ENCODE measurements around the gene SLC12A3. TPM values are rescaled to one million over a fixed set of nuclear protein-coding genes. Genes with fewer than 3 reads are reported as not detected.

The SLC12A3 gene
- total and polyA plus RNA-seq, 2 of the 8 experiments (the other 6 are each of a cell fraction or from before 2014, with no cell fraction given), result not detected

DNA sequence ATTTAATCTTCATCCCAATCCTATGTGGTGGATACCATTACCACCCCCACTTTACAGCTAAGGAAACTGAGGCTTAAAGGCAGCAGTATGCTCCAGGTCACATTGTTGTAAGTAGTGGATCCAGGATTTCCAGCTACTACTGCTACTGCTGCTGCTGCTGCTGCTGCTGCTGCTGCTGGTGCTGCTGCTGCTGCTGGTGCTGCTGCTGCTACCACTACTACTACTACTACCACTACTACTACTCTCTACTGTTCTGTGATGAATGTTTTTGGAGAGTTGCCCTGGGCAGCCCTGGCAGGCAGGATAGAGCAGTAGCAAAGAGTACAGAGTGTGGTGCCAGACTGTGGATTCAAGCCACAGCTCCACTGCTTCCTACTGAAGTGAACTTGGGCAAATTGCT lies 49.3 kb upstream of the SLC12A3 start:
- no peak overlapping the region for H3K23ac ChIP-seq (ENCODE audit: insufficient read length)
- H4K91ac ChIP-seq (replicated peaks; ENCODE audit: insufficient read length, low read length), result no peak overlapping the region
- no peak overlapping the region for H4K5ac ChIP-seq (ENCODE audit: insufficient read length, low read depth, low read length)
- FAIRE-seq (no peak), DNase-seq (ENCODE audit: low read depth in 1 of 2, low spot score in 2 of 2) (no peak)
- ChIA-PET POLR2A (ENCODE audit: partially characterized antibody) (interaction anchor here (1.5 kb wide), 1 partner anchor 13 kb away, joined by 4 read pairs; no protein-coding TSS in a partner anchor), CTCF (ENCODE audit: partially characterized antibody) (interaction anchor here (0.9 to 1.1 kb wide), 4 partner anchors 22 to 149 kb away, joined by 3 to 4 read pairs (median 3); no protein-coding TSS in a partner anchor)
- H3K27me3 ChIP-seq (replicated peaks in 1 of 4; ENCODE audit: control insufficient read depth in 3 of 4, extremely low read depth in 1 of 4, insufficient read depth in 3 of 4, low read length in 3 of 4), result no peaks in the 10 kb centered on the region
- no peak overlapping the region for H2BK5ac ChIP-seq (ENCODE audit: low read depth, low read length)
- H2AK5ac ChIP-seq (ENCODE audit: low read depth, low read length), result no peak overlapping the region
- no peak overlapping the region for H3K9ac ChIP-seq (replicated peaks in 1 of 4; ENCODE audit: extremely low read depth in 1 of 4, low read depth in 3 of 4, low read length in 3 of 4)
- H3K4me2 ChIP-seq (ENCODE audit: insufficient read depth in 1 of 2, low read depth in 2 of 2, low read length in 2 of 2), result no peak overlapping the region
- H3K36me3 ChIP-seq (ENCODE audit: control insufficient read depth in 2 of 4, insufficient read depth in 4 of 4, low read length in 3 of 4), result peaks cover 2 to 10% (median 8%) of the 10 kb centered on the region in 4 experiments; a peak in 6 of 8 replicates
- H3K4me1 ChIP-seq (replicated peaks in 1 of 4; ENCODE audit: control insufficient read depth in 3 of 4, insufficient read depth in 4 of 4, low read length in 3 of 4), result no peaks in the 10 kb centered on the region
- H3K23me2 ChIP-seq (ENCODE audit: low read depth, low read length), result no peaks in the 10 kb centered on the region
- no peak overlapping the region for H2AFZ ChIP-seq (ENCODE audit: low read length)
- H4K8ac ChIP-seq (ENCODE audit: extremely low read depth, insufficient read depth, low read length), result no peak overlapping the region; the same call in 1 of the 2 replicates
- H3K14ac ChIP-seq (ENCODE audit: insufficient read length), result no peak overlapping the region
- no peak overlapping the region for H2BK15ac ChIP-seq (ENCODE audit: low read length)
- 0 out of 2 replicates have a peak, but pooled peaks cover 2% of the 10 kb centered on the region for H3K79me1 ChIP-seq (ENCODE audit: low read depth, low read length)
- peaks cover 0 to 2% of the 10 kb centered on the region in 2 experiments for H4K20me1 ChIP-seq (replicated peaks in 1 of 2; ENCODE audit: control insufficient read depth in 1 of 2, insufficient read depth in 2 of 2, low read length in 2 of 2)
- H2BK12ac ChIP-seq (ENCODE audit: low read depth, low read length), result no peak overlapping the region
- no peak overlapping the region for H3K4ac ChIP-seq (replicated peaks; ENCODE audit: insufficient read length, low read depth, low read length)
- H3K27ac ChIP-seq (ENCODE audit: low read depth, low read length), result no peak overlapping the region
- H2BK20ac ChIP-seq (ENCODE audit: low read length), result no peak overlapping the region
- H3K56ac ChIP-seq (replicated peaks; ENCODE audit: insufficient read length, low read depth, low read length), result no peak overlapping the region
- H3K18ac ChIP-seq (ENCODE audit: extremely low read depth, low read length), result no peak overlapping the region
- H3K9me3 ChIP-seq (ENCODE audit: insufficient read depth in 2 of 2, low read depth in 1 of 2, low read length in 1 of 2), result no peaks in the 10 kb centered on the region
- no peak overlapping the region for H2BK120ac ChIP-seq (replicated peaks; ENCODE audit: low read depth, low read length)
- H3K79me2 ChIP-seq (ENCODE audit: control insufficient read depth in 1 of 2, insufficient read depth in 2 of 2, low read length in 2 of 2), result peaks cover 0 to 2% of the 10 kb centered on the region in 2 experiments; a peak in 1 of 4 replicates
- no peak overlapping the region for H3K4me3 ChIP-seq (ENCODE audit: extremely low read depth in 1 of 4, insufficient read depth in 2 of 4, low read depth in 3 of 4, low read length in 4 of 4)
- TF ChIP-seq PHF8 (conservative IDR thresholded peaks at IDR 0.05; ENCODE audit: low read depth, low read length), result no peak
- no peak for TF ChIP-seq YY1 (IDR thresholded peaks at IDR 0.05; ENCODE audit: low read depth, low read length)
- TF ChIP-seq EZH2 (IDR thresholded peaks at IDR 0.05; ENCODE audit: low read depth, low read length, severe bottlenecking), result no peak
- no peak for TF ChIP-seq RNF2 (IDR thresholded peaks at IDR 0.05; ENCODE audit: borderline replicate concordance, low read depth, low read length, missing control alignments, poor library complexity, severe bottlenecking)
- TF ChIP-seq POLR2AphosphoS5 (IDR thresholded peaks at IDR 0.05; ENCODE audit: low read depth, low read length), result no peak
- no peak for TF ChIP-seq GABPA (IDR thresholded peaks at IDR 0.05; ENCODE audit: borderline replicate concordance, insufficient read depth, low read length)
- TF ChIP-seq EP300 (IDR thresholded peaks at IDR 0.05; ENCODE audit: borderline replicate concordance in 1 of 2, low read depth in 2 of 2, low read length in 2 of 2), result no peak
- no peak for TF ChIP-seq SP1 (IDR thresholded peaks at IDR 0.05; ENCODE audit: low read depth, low read length)
- no peak for TF ChIP-seq SIRT6 (IDR thresholded peaks at IDR 0.05; ENCODE audit: low read length)
- TF ChIP-seq, protein P1, sequence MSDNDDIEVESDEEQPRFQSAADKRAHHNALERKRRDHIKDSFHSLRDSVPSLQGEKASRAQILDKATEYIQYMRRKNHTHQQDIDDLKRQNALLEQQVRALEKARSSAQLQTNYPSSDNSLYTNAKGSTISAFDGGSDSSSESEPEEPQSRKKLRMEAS (IDR thresholded peaks at IDR 0.05), result no peak
- TF ChIP-seq, protein P2, sequence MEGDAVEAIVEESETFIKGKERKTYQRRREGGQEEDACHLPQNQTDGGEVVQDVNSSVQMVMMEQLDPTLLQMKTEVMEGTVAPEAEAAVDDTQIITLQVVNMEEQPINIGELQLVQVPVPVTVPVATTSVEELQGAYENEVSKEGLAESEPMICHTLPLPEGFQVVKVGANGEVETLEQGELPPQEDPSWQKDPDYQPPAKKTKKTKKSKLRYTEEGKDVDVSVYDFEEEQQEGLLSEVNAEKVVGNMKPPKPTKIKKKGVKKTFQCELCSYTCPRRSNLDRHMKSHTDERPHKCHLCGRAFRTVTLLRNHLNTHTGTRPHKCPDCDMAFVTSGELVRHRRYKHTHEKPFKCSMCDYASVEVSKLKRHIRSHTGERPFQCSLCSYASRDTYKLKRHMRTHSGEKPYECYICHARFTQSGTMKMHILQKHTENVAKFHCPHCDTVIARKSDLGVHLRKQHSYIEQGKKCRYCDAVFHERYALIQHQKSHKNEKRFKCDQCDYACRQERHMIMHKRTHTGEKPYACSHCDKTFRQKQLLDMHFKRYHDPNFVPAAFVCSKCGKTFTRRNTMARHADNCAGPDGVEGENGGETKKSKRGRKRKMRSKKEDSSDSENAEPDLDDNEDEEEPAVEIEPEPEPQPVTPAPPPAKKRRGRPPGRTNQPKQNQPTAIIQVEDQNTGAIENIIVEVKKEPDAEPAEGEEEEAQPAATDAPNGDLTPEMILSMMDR (IDR thresholded peaks at IDR 0.05; ENCODE audit: control extremely low read depth in 1 of 3, insufficient read depth in 1 of 3, low read depth in 1 of 3, low read length in 3 of 3), result no peak

Data from H1 (cell line).